Keratinocyte (primary cell): Measurements from ENCODE around the gene TRPM3. TPM values are rescaled to one million over a fixed set of nuclear protein-coding genes. Genes with fewer than 3 reads are reported as not detected.

ENCODE experiments used
- DNase-seq: peaks from one replicate; pipeline ENCODE4 v3.0.0-alpha.2; 2011; ENCODE audit warnings: low read depth, missing footprints, low spot score
- FAIRE-seq: peaks from 2 replicates; lab custom pipeline; 2011; peaks lifted over from hg19 to GRCh38; lab: Jason Lieb, UNC
- H2AFZ ChIP-seq: 2 replicates; pipeline ENCODE4 v1.6.0; 2012; ENCODE audit warnings: low read length, control low read depth, inconsistent platforms; ENCODE audit not compliant: control insufficient read depth
- H3K27ac ChIP-seq: 2 replicates; pipeline ENCODE4 v1.5.1; 2011; ENCODE audit warnings: low read length; ENCODE audit not compliant: control insufficient read depth, insufficient read depth
- H3K27me3 ChIP-seq: 3 replicates; pipeline ENCODE4 v1.6.0; 2011; ENCODE audit warnings: low read length; ENCODE audit not compliant: control insufficient read depth, insufficient read depth; ENCODE audit errors: extremely low read depth
- H3K36me3 ChIP-seq, 2 experiments: 2 replicates in 1 of 2; 3 replicates in 1 of 2; pipeline ENCODE4 v1.5.1; 2011; ENCODE audit warnings: low read length in 2 of 2, mild to moderate bottlenecking in 1 of 2; ENCODE audit not compliant: control insufficient read depth in 2 of 2, insufficient read depth in 2 of 2; ENCODE audit errors: extremely low read depth in 1 of 2
- H3K4me1 ChIP-seq: 3 replicates; pipeline ENCODE4 v1.5.1; 2011; ENCODE audit warnings: low read length; ENCODE audit not compliant: control insufficient read depth, insufficient read depth; ENCODE audit errors: extremely low read depth
- H3K4me2 ChIP-seq: 3 replicates; pipeline ENCODE4 v1.6.0; 2011; ENCODE audit warnings: low read depth, low read length; ENCODE audit not compliant: control insufficient read depth, insufficient read depth; ENCODE audit errors: extremely low read depth
- H3K4me3 ChIP-seq, 3 experiments: fragments of 200-600 bp in 1 of 3; sonication (generic) in 1 of 3; 2 replicates in 2 of 3; 3 replicates in 1 of 3; pipeline ENCODE4 v1.5.1; 2011 to 2016; ENCODE audit warnings: low read length in 3 of 3, mild to moderate bottlenecking in 3 of 3, control low read depth in 2 of 3, inconsistent platforms in 1 of 3, low read depth in 1 of 3, mixed read lengths in 1 of 3, mixed run types in 1 of 3, moderate library complexity in 1 of 3; ENCODE audit not compliant: control insufficient read depth in 2 of 3, insufficient read depth in 2 of 3; ENCODE audit errors: extremely low read depth in 1 of 3
- H3K79me2 ChIP-seq: 2 replicates; pipeline ENCODE4 v1.6.0; 2012; ENCODE audit warnings: low read length; ENCODE audit not compliant: control insufficient read depth, insufficient read depth
- H3K9ac ChIP-seq: 3 replicates; pipeline ENCODE4 v1.6.0; 2011; ENCODE audit warnings: low read length; ENCODE audit not compliant: control insufficient read depth, insufficient read depth; ENCODE audit errors: extremely low read depth
- H3K9me1 ChIP-seq: 3 replicates; pipeline ENCODE4 v1.6.0; 2011; ENCODE audit warnings: low read length; ENCODE audit not compliant: control insufficient read depth, insufficient read depth; ENCODE audit errors: extremely low read depth
- H3K9me3 ChIP-seq: 2 replicates; pipeline ENCODE4 v1.5.1; 2012; ENCODE audit warnings: low read depth, low read length; ENCODE audit not compliant: control insufficient read depth
- H4K20me1 ChIP-seq: 3 replicates; pipeline ENCODE4 v1.6.0; 2011; ENCODE audit warnings: low read length; ENCODE audit not compliant: control insufficient read depth, insufficient read depth; ENCODE audit errors: extremely low read depth
- CTCF ChIP-seq, 3 experiments: IDR thresholded peaks in 1 of 3; conservative IDR thresholded peaks in 1 of 3; optimal IDR thresholded peaks in 1 of 3; 2 replicates in 2 of 3; 3 replicates in 1 of 3; pipeline versions ENCODE3 to v1.5.1; 2011; ENCODE audit warnings: low read length in 3 of 3, mild to moderate bottlenecking in 3 of 3, moderate library complexity in 2 of 3, control low read depth in 1 of 3, inconsistent platforms in 1 of 3; ENCODE audit not compliant: insufficient read depth in 2 of 3; ENCODE audit errors: extremely low read depth in 1 of 3
- EZH2 ChIP-seq: IDR thresholded peaks from one replicate; pipeline ENCODE4 v1.6.1; 2012; ENCODE audit warnings: inconsistent platforms, mild to moderate bottlenecking, low read length, moderate library complexity
- dilution Hi-C: fragments of 300-500 bp; cut with MboI; formaldehyde crosslinking; loops from one replicate; pipeline ENCODE4 v1.7.0; 2020; ENCODE audit warnings: low sequenced_read_pairs; ENCODE audit not compliant: extremely low pct_ligation_motif_present
- polyA plus RNA-seq, 5 experiments: library from polyadenylated mRNA; depleted of rRNA in 3 of 5; stranded (reverse) in 3 of 5; stranded (forward) in 1 of 5; unstranded in 1 of 5; fragments of >200 nt; gene quantifications; 1 replicate in 1 of 5; 2 replicates in 3 of 5; 3 replicates in 1 of 5; pipeline versions ENCODE4 v1.2.1 to v1.2.3, GENCODE V29; 2011 to 2012; ENCODE audit warnings: missing spikeins in 2 of 5, low read depth in 1 of 5, low replicate concordance in 1 of 5

The TRPM3 gene
- polyA plus RNA-seq, 1 donor (not counting 4 experiments of a cell fraction or from before 2014, with no cell fraction given), result 0.03 TPM

DNA sequence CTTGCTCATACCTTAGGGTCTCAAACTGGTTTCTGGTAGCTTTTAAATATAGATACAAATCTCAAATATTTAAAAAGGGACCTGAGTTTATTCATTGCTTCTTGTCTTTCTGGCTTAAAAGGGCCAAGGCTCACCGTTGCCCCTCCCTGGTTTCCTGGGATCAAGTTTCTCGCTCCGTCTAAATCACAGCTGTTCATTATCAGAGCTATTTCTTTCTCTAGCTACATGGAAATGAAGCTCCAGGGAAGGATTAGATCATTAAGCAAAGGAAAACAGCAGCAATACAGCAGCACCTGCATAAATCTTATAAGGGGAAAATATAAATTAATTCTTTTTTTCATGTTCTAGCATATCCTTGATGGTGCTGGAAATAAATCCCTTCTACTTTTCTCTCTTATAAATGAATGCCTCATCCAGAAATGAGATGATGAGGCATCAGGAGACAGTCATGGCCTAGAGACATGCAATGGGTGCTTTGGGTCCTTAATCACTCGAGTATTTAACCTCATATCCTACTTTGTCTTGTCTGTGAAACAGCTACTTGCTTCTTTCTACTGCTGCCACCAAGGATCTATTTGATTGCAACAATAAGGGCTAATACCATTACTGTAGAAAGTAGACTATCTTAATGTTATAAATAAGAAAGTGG lies 320.1 kb downstream of the TRPM3 start:
- Histone ChIP-seq H3K4me3 (no peak overlapping the region), H3K4me2 (no peak overlapping the region), H3K36me3 (no peaks in the 10 kb centered on the region), H4K20me1 (no peaks in the 10 kb centered on the region), H3K9me3 (no peaks in the 10 kb centered on the region), H3K27ac (no peak overlapping the region), H3K9me1 (no peaks in the 10 kb centered on the region), H3K9ac (no peak overlapping the region), H3K4me1 (no peaks in the 10 kb centered on the region), H3K79me2 (no peaks in the 10 kb centered on the region), H3K27me3 (no peaks in the 10 kb centered on the region), H2AFZ (no peak overlapping the region)
- dilution Hi-C loops, result no loop called here
- FAIRE-seq, result no peak
- TF ChIP-seq EZH2, result no peak
- no peak for TF ChIP-seq CTCF (optimal IDR thresholded peaks at IDR 0.05 in 1 of 3, IDR thresholded peaks at IDR 0.05 in 1 of 3, conservative IDR thresholded peaks at IDR 0.05 in 1 of 3; ENCODE audit: extremely low read depth in 1 of 3, insufficient read depth in 2 of 3, low read length in 3 of 3)
- no peak for DNase-seq

- H4K20me1 ChIP-seq, result no peaks in the 10 kb centered on the region
- H3K79me2 ChIP-seq, result no peaks in the 10 kb centered on the region
- H3K9me3 ChIP-seq, result no peaks in the 10 kb centered on the region
- no peaks in the 10 kb centered on the region for H3K9me1 ChIP-seq
- no peaks in the 10 kb centered on the region for H3K27me3 ChIP-seq
- TF ChIP-seq CTCF (optimal IDR thresholded peaks at IDR 0.05 in 1 of 3, IDR thresholded peaks at IDR 0.05 in 1 of 3, conservative IDR thresholded peaks at IDR 0.05 in 1 of 3; ENCODE audit: extremely low read depth in 1 of 3, insufficient read depth in 2 of 3, low read length in 3 of 3) (no peak), EZH2 (no peak)
- no peak overlapping the region for H2AFZ ChIP-seq
- no peaks in the 10 kb centered on the region for H3K4me1 ChIP-seq
- no peak for FAIRE-seq
- H3K4me2 ChIP-seq, result no peak overlapping the region
- dilution Hi-C loops, result no loop called here
- no peak overlapping the region for H3K4me3 ChIP-seq
- H3K36me3 ChIP-seq, result no peaks in the 10 kb centered on the region
- no peak overlapping the region for H3K9ac ChIP-seq
- H3K27ac ChIP-seq, result no peak overlapping the region
- no peak for DNase-seq
Measured at GRCh38 chr9:70798018-70798417, 323.4 kb downstream of the TRPM3 start.
